Stomach (tissue), 9 donors: Measurements from ENCODE around the gene GAD1. TPM values are rescaled to one million over a fixed set of nuclear protein-coding genes. Genes with fewer than 3 reads are reported as not detected.

ENCODE experiments used
- DNase-seq, 2 donors: peaks; one replicate each; pipeline versions ENCODE4 v3.0.0 to v3.0.0-alpha.2; 2013 to 2019
- H3K27ac ChIP-seq, 5 donors: fragments of 200-600 bp in 4 of 5; sonication (generic) in 4 of 5; one replicate each; pipeline ENCODE4 v1.5.1; 2013 to 2019; ENCODE audit warnings: mild to moderate bottlenecking in 1 of 5, moderate library complexity in 1 of 5
- H3K27me3 ChIP-seq, 3 donors: fragments of 200-600 bp; sonication (generic); one replicate each; pipeline ENCODE4 v1.5.1; 2017 to 2019; ENCODE audit warnings: mixed run types in 1 of 3
- H3K36me3 ChIP-seq, 4 donors: fragments of 200-600 bp; sonication (generic); 1 replicate in 3 of 4; 2 replicates in 1 of 4; pipeline ENCODE4 v1.5.1; 2016 to 2019
- H3K4me1 ChIP-seq, 4 donors: fragments of 200-600 bp; sonication (generic); one replicate each; pipeline ENCODE4 v1.5.1; 2016 to 2019
- H3K4me3 ChIP-seq, 4 donors: fragments of 200-600 bp; sonication (generic) in 3 of 4; one replicate each; pipeline ENCODE4 v1.5.1; 2016 to 2019; ENCODE audit warnings: mild to moderate bottlenecking in 1 of 4
- H3K9me3 ChIP-seq, 4 donors: fragments of 200-600 bp; sonication (generic); one replicate each; pipeline ENCODE4 v1.5.1; 2016 to 2019
- CTCF ChIP-seq, 7 experiments: fragments of 450-650 bp in 4 of 7; fragments of 200-600 bp in 3 of 7; sonication (generic) in 3 of 7; IDR thresholded peaks; one replicate each; pipeline ENCODE4 v1.5.1; 2016 to 2019; ENCODE audit warnings: antibody characterized with exemption in 7 of 7, control low read depth in 2 of 7, mild to moderate bottlenecking in 1 of 7
- EP300 ChIP-seq: sonication (generic); formaldehyde crosslinking; IDR thresholded peaks from one replicate; pipeline ENCODE4 v1.6.1; 2017; ENCODE audit warnings: antibody characterized with exemption
- POLR2A ChIP-seq, 4 donors: fragments of 450-650 bp; IDR thresholded peaks; one replicate each; pipeline ENCODE4 v1.6.1; 2016; ENCODE audit warnings: antibody characterized with exemption in 4 of 4, control low read depth in 2 of 4, mild to moderate bottlenecking in 1 of 4, moderate library complexity in 1 of 4
- POLR2AphosphoS5 ChIP-seq, 3 donors: sonication (generic); formaldehyde crosslinking; IDR thresholded peaks; one replicate each; pipeline ENCODE4 v1.6.1; 2016; ENCODE audit warnings: antibody characterized with exemption in 3 of 3
- WGBS, 5 donors: extraction: QIAGEN DNeasy Blood & Tissue Kit in 3 of 5; methylation state at CpG; one replicate each; pipeline versions ENCODE4 v1.1.5 to v1.1.7; 2013 to 2018; 5-methylcytosine and 5-hydroxymethylcytosine counted together
- intact Hi-C: fragments of 100-400 bp; cut with DNase I; formaldehyde crosslinking; loops from one replicate; pipeline ENCODE4 v1.15.1; 2023; ENCODE audit warnings: low total_unique reads
- polyA plus RNA-seq, 3 donors: library from polyadenylated mRNA; stranded (reverse); fragments of 200-250 nt; gene quantifications; one replicate each; pipeline ENCODE4 v1.2.3, GENCODE V29; 2013
- total RNA-seq, 5 donors: library from RNA; depleted of rRNA; stranded (reverse); fragments of >200 nt; gene quantifications; one replicate each; pipeline versions ENCODE4 v1.1.0 to v1.2.3, GENCODE V29; 2014 to 2016
- donor health status: healthy with polysubstance abuse.
- donor health status: Bipolar disorder and iron deficiency.
- donor health status: healthy.

GAD1 gene
- total and polyA plus RNA-seq, 8 donors: 0.38 to 2.4 (median 0.81) TPM; not detected in 5

GRCh38 chr2:170828533-170828916 is 11.8 kb downstream of the GAD1 start:
- TF ChIP-seq CTCF (IDR thresholded peaks at IDR 0.05) (no peak), POLR2A (IDR thresholded peaks at IDR 0.05) (no peak), POLR2AphosphoS5 (IDR thresholded peaks at IDR 0.05) (no peak), EP300 (no peak)
- Histone ChIP-seq H3K36me3 (no peaks in the 10 kb centered on the region), H3K27me3 (peaks cover 4 to 69% (median 18%) of the 10 kb centered on the region in 3 donors), H3K4me1 (peaks cover under 1 to 5% (median 4%) of the 10 kb centered on the region in 4 donors), H3K9me3 (peaks cover 0 to 5% (median 0%) of the 10 kb centered on the region in 4 donors), H3K27ac (no peak overlapping the region), H3K4me3 (no peak overlapping the region)
- DNase-seq: no peak
- intact Hi-C loops: no loop called here
- 65 to 76% (median 67%) methylated on average over 5 of the region's 5 CpGs for WGBS, 5 donors

GRCh38 chr2:170829036-170829435 is 12.3 kb downstream of the GAD1 start:
- peaks cover 0 to 64% (median 12%) of the 10 kb centered on the region in 3 donors for H3K27me3 ChIP-seq
- no peak for DNase-seq
- no peak overlapping the region for H3K27ac ChIP-seq
- no peaks in the 10 kb centered on the region for H3K36me3 ChIP-seq
- intact Hi-C loops: no loop called here
- H3K9me3 ChIP-seq: no peaks in the 10 kb centered on the region
- no peak overlapping the region for H3K4me3 ChIP-seq
- TF ChIP-seq POLR2AphosphoS5 (IDR thresholded peaks at IDR 0.05): no peak
- TF ChIP-seq EP300: no peak
- TF ChIP-seq POLR2A (IDR thresholded peaks at IDR 0.05): no peak
- WGBS, 5 donors: 36 to 74% (median 72%) methylated on average over 2 of the region's 2 CpGs
- no peaks in the 10 kb centered on the region for H3K4me1 ChIP-seq

- TF ChIP-seq EP300 (no peak), POLR2AphosphoS5 (IDR thresholded peaks at IDR 0.05) (no peak), POLR2A (IDR thresholded peaks at IDR 0.05) (no peak), CTCF (IDR thresholded peaks at IDR 0.05) (no peak)
- intact Hi-C loops: no loop called here
- DNase-seq: no peak
- H3K27ac ChIP-seq: no peak overlapping the region
- H3K36me3 ChIP-seq: no peaks in the 10 kb centered on the region
- no peak overlapping the region for H3K4me3 ChIP-seq
- WGBS, 5 donors: 77 to 92% (median 88%) methylated on average over 1 to 3 of the region's 3 CpGs
- H3K27me3 ChIP-seq: peaks cover 0 to 53% (median 6%) of the 10 kb centered on the region in 3 donors
- no peaks in the 10 kb centered on the region for H3K9me3 ChIP-seq
- H3K4me1 ChIP-seq: no peaks in the 10 kb centered on the region
Observed at GRCh38 chr2:170830166-170830565, 13.5 kb downstream of the GAD1 start.

GRCh38 chr2:170831115-170831514 is 14.4 kb downstream of the GAD1 start:
- H3K4me1 ChIP-seq: no peaks in the 10 kb centered on the region
- no peak overlapping the region for H3K27ac ChIP-seq
- no peak overlapping the region for H3K4me3 ChIP-seq
- intact Hi-C loops: no loop called here
- H3K9me3 ChIP-seq: no peaks in the 10 kb centered on the region
- no peaks in the 10 kb centered on the region for H3K36me3 ChIP-seq
- no peak for DNase-seq
- TF ChIP-seq EP300: no peak
- no peak for TF ChIP-seq POLR2AphosphoS5 (IDR thresholded peaks at IDR 0.05)
- no peak for TF ChIP-seq POLR2A (IDR thresholded peaks at IDR 0.05)
- no peak for TF ChIP-seq CTCF (IDR thresholded peaks at IDR 0.05)
- WGBS, 5 donors: 69 to 83% (median 75%) methylated on average over 4 of the region's 4 CpGs
- H3K27me3 ChIP-seq: peaks cover 0 to 44% (median 6%) of the 10 kb centered on the region in 3 donors

- Histone ChIP-seq H3K4me3 (no peak overlapping the region), H3K27me3 (no peaks in the 10 kb centered on the region), H3K4me1 (no peaks in the 10 kb centered on the region), H3K9me3 (no peaks in the 10 kb centered on the region), H3K36me3 (no peaks in the 10 kb centered on the region), H3K27ac (no peak overlapping the region)
- intact Hi-C loops: no loop called here
- TF ChIP-seq CTCF (IDR thresholded peaks at IDR 0.05) (no peak), EP300 (no peak), POLR2AphosphoS5 (IDR thresholded peaks at IDR 0.05) (no peak), POLR2A (IDR thresholded peaks at IDR 0.05) (no peak)
- WGBS, 5 donors: 31 to 44% (median 35%) methylated on average over 5 of the region's 5 CpGs
- DNase-seq: peak in 1 of 2 donors; percentile 32
Observed at GRCh38 chr2:170836027-170836426, 19.3 kb downstream of the GAD1 start.
